Ramos (cell line): ENCODE results near the gene DSN1.

Experiments used
- in situ Hi-C: fragments of 300-500 bp; cut with MboI; formaldehyde crosslinking; loops from one replicate; pipeline ENCODE4 v1.14.3; 2022; ENCODE audit warnings: low sequenced_read_pairs; ENCODE audit not compliant: unreplicated experiment

The DSN1 gene

GRCh38 chr20:36760647-36761046 is 12.9 kb downstream of the DSN1 start:
- in situ Hi-C loops, result no loop called here

- in situ Hi-C loops, result no loop called here
Observed at GRCh38 chr20:36758276-36758675, 15.3 kb downstream of the DSN1 start.

- in situ Hi-C loops, result no loop called here
Observed at GRCh38 chr20:36756496-36756895, 17.1 kb downstream of the DSN1 start.

GRCh38 chr20:36754656-36755222 is 18.8 kb downstream of the DSN1 start:
- in situ Hi-C loops, result no loop called here

GRCh38 chr20:36752582-36752981 is 21.0 kb downstream of the DSN1 start:
- in situ Hi-C loops, result no loop called here

GRCh38 chr20:36745927-36746659 is 27.5 kb downstream of the DSN1 start, which contains the start of gene NDRG3:
Gene NDRG3, minus strand, starts transcription at chr20:36746090. Its CDS starts 24,355 bp downstream, at chr20:36721735.
- in situ Hi-C loops, result no loop called here

- in situ Hi-C loops, result no loop called here
Observed at GRCh38 chr20:36745234-36745926, 28.2 kb downstream of the DSN1 start.

GRCh38 chr20:36744764-36745191 is 28.8 kb downstream of the DSN1 start:
- in situ Hi-C loops, result no loop called here

GRCh38 chr20:36744243-36744642 is 29.3 kb downstream of the DSN1 start:
- in situ Hi-C loops, result no loop called here

GRCh38 chr20:36742558-36742957 is 31.0 kb downstream of the DSN1 start:
- in situ Hi-C loops, result no loop called here

GRCh38 chr20:36741072-36741471 is 32.5 kb downstream of the DSN1 start:
- in situ Hi-C loops, result no loop called here

GRCh38 chr20:36737183-36737499 is 36.4 kb downstream of the DSN1 start:
- in situ Hi-C loops, result no loop called here

GRCh38 chr20:36736451-36737182 is 36.9 kb downstream of the DSN1 start:
- in situ Hi-C loops, result no loop called here

GRCh38 chr20:36732456-36732855 is 41.1 kb downstream of the DSN1 start:
- in situ Hi-C loops, result no loop called here

- in situ Hi-C loops, result no loop called here
Observed at GRCh38 chr20:36728986-36729385, 44.6 kb downstream of the DSN1 start.

- in situ Hi-C loops, result no loop called here
Observed at GRCh38 chr20:36726168-36726567, 47.4 kb downstream of the DSN1 start.

GRCh38 chr20:36720510-36720909 is 53.1 kb downstream of the DSN1 start:
- in situ Hi-C loops, result no loop called here

- in situ Hi-C loops, result no loop called here
Observed at GRCh38 chr20:36717657-36718056, 55.9 kb downstream of the DSN1 start.

GRCh38 chr20:36717021-36717420 is 56.5 kb downstream of the DSN1 start:
- in situ Hi-C loops, result no loop called here

GRCh38 chr20:36712775-36713174 is 60.8 kb downstream of the DSN1 start:
- in situ Hi-C loops, result no loop called here

- in situ Hi-C loops, result no loop called here
Observed at GRCh38 chr20:36709126-36709525, 64.4 kb downstream of the DSN1 start.
